GM19372 (cell line): ENCODE data around the gene TSSK2.

ENCODE experiments used
- ATAC-seq: cut with Tn5 transposase; IDR thresholded peaks from one replicate; pipeline ENCODE4 v1.9.1; 2021; ENCODE audit warnings: mild to moderate bottlenecking, low read depth, moderate library complexity; ENCODE audit not compliant: unreplicated experiment

Gene TSSK2

DNA sequence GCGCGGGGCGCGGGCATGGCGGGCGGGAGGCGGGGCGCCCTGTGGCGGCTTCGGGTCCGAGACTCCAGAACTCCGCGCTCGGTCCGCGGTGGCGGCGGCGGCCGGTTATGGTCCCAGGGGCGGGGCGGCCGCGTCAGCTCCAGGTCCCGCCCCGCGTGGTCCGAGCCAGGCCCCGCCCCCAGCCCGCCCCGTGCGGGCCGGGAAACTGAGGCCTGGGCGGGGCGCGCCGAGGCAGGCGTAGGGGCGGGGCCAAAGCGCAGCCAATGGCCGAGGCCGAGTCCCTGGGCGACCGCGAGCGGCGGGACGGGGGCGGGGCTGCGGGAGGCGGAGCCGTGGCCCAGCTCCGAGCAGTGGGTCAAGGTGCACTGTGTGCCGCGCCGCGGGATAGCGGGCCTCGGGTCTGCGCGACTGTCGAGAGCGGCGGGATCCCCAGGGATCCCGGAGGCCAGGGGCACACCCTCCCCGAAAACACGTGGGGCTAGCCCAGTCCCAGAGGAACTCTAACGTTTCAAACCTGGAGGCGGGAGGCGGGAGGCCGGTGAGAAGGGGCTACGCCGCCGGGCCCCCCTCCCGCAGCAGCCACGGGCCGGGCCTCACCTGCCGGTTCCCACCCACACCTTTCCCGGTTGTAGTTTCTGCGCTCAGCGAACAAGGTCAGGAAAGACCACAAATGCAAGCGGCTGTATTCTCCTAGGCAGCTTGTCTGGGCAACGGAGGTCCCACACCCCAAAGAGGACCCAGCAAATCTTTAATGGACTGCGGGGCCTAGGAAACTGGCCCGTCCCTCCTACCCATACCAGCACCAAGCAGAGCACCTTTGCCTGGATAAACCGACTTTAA, 47.8 kb downstream of the TSSK2 start, which contains the start of gene SLC25A1:
Gene SLC25A1 (minus strand): TSS at position 80 of the 840 bp plus-strand sequence. CDS start 63 bp downstream, at position 17.
- ATAC-seq = peak; percentile 66

DNA sequence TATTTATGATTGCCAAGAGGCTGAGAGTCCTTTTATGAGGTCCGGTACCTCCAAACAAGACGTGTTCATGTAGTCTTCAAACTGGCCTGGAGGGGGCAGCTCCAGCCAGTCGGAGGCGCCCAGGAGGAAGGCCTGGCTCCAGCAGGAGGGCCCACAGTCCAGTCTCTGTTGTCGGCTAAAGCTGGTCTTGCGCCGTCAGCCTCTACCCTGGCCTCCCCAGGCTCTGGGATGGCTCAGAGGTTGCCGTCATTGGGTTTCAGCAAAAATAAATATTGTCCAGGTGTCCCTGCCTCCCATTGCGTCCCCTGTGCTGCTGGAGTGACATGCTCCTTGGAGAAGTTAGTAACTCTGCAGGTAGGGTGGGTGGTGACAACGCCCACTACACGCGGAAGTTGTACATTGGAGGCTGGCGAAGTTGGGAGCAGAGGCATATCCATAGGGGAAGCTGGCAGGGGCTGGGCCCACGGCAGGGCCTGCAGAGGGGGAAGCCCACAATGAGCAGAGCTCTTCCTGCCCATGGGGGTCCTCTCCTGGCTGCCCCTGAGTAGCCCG, 48.5 kb downstream of the TSSK2 start:
- peak; percentile 45 for ATAC-seq

DNA sequence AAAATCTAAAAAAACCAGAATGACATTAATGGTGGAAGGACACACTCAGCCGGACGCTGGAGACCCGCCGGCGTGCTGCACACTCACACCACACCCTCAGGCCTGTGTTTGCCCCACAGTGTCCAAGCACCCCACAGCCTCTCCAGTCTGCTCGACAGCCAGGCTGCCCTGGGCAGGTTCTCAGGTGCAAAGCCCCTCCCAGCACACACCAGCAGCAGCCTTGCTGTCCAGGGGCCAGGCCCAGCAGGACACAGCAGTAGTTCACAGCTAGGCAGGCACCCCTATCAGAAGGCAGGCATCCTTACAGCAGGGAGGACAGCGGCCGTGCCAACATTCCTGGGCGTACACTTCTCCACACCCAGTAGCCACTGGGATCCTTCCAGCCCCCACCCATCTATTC, 49.1 kb downstream of the TSSK2 start:
- ATAC-seq = no peak

DNA sequence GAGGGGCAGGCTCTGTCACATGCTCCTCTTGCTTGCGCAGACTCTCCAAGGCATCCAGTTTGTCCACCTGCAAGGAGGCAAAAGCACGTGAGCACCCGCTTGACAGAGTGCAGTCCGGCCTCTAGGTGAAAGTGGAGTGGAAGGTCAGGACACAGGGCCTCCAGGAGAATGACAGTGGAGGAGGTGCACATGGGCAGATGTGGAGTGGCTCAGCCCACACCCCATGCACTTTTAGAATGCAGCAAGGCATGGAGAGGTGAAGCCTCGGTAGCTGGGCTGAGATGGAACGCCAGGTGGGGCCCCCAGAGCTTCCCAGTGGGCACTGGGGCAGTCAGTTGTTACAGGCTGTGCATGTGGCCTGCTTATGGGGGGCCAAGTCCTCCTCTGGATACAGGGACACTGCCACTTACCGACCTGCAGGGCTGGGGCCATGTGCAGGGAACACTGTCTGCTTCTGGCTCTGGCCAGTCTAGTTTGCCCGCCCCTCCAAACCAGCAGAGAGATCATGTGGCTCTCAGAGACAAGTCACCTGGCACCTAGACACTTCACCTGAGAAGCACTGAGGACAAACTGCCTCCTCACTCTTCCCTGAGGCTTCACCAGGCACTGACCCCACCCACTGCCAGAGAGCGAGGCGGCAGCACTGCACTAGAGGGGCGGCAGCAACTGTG, 49.8 kb downstream of the TSSK2 start:
- no peak for ATAC-seq

DNA sequence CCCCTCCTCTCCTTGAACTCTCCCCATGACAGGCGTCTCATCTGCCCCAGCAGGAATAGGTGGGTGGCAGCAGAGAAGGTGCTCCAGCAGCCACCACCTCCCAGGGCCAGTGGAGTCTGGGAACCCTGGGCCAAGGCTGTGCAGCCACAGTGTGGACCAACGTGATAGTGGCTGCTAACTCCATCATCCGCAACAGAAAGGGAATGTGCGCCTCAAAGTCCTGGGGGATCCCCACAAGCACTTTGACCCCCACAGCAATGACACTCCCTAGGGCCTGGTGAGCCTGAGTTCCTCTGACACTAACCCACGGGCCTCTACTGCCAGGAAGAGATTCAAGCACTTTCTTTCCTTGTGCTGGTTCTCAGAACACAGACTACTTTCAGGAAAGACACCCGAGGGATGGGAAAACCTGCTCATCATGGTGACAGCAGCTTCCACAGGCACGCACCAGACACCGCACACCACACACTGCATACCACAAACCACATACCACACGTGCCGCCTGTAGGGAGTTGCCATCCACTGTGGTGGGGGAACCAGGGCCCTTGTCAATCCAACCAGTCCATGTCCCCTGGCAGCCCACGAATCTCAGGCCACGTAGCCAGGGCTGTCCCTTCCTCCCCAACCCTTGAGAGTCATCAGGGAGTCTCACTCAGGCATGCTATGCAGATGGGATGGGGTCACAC, 50.8 kb downstream of the TSSK2 start:
- no peak for ATAC-seq
